Thyroid gland (tissue), 4 donors: ENCODE results near the gene C17orf50.

Experiments
- POLR2A ChIP-seq, 2 donors: fragments of 450-650 bp; IDR thresholded peaks; one replicate each; pipeline ENCODE4 v1.6.1; 2017; ENCODE audit warnings: antibody characterized with exemption in 2 of 2, mild to moderate bottlenecking in 2 of 2, moderate library complexity in 1 of 2
- TF ChIP-seq, protein P1 (sequence below), 6 experiments: fragments of 200-600 bp in 3 of 6; fragments of 450-650 bp in 3 of 6; sonication (generic) in 3 of 6; IDR thresholded peaks; one replicate each; pipeline ENCODE4 v1.5.1; 2016 to 2019; ENCODE audit warnings: antibody characterized with exemption in 6 of 6, mild to moderate bottlenecking in 2 of 6, inconsistent platforms in 1 of 6, moderate library complexity in 1 of 6

DNA sequence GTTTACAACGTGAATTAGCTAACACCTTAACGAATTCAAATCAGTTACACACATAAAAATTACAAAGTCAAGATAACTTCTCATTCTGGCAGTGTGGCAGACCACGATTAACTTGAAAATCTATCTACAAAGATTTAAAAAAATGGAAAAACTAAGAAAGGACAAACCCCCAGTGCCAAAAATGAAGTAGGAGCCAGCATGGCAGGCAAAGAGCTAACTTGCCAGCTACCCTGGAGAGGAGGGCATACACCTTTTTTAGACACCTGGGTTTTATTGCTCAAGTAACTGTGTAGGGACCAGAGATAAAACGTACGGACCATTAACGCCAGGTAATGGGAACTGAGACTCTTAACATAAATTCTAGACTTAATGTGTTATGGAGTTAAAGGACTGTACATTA is 51.1 kb downstream of the C17orf50 start:
- TF ChIP-seq, protein P1, sequence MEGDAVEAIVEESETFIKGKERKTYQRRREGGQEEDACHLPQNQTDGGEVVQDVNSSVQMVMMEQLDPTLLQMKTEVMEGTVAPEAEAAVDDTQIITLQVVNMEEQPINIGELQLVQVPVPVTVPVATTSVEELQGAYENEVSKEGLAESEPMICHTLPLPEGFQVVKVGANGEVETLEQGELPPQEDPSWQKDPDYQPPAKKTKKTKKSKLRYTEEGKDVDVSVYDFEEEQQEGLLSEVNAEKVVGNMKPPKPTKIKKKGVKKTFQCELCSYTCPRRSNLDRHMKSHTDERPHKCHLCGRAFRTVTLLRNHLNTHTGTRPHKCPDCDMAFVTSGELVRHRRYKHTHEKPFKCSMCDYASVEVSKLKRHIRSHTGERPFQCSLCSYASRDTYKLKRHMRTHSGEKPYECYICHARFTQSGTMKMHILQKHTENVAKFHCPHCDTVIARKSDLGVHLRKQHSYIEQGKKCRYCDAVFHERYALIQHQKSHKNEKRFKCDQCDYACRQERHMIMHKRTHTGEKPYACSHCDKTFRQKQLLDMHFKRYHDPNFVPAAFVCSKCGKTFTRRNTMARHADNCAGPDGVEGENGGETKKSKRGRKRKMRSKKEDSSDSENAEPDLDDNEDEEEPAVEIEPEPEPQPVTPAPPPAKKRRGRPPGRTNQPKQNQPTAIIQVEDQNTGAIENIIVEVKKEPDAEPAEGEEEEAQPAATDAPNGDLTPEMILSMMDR (IDR thresholded peaks at IDR 0.05) = no peak
- no peak for TF ChIP-seq POLR2A (IDR thresholded peaks at IDR 0.05)
